Aorta (tissue), 5 donors: ENCODE measurements around the gene AMZ1. TPM values are rescaled to one million over a fixed set of nuclear protein-coding genes. Genes with fewer than 3 reads are reported as not detected.

Source experiments
- ATAC-seq: fragments of 200-7000 bp; cut with Tn5 transposase; one replicate; pipeline ENCODE4 v1.9.1; 2022; ENCODE audit warnings: moderate library complexity; ENCODE audit not compliant: low FRiP score
- DNase-seq, 2 donors: peaks; one replicate each; pipeline ENCODE4 v3.0.0-alpha.2; 2020
- H3K27ac ChIP-seq, 2 donors: one replicate each; pipeline ENCODE4 v1.5.1; 2013; ENCODE audit warnings: low read length in 2 of 2, mild to moderate bottlenecking in 2 of 2, moderate library complexity in 2 of 2, control low read depth in 1 of 2, inconsistent platforms in 1 of 2, low read depth in 1 of 2
- H3K27me3 ChIP-seq, 2 donors: one replicate each; pipeline ENCODE4 v1.6.1; 2013; ENCODE audit warnings: control low read depth in 1 of 2, low read length in 1 of 2, mild to moderate bottlenecking in 1 of 2, moderate library complexity in 1 of 2; ENCODE audit not compliant: insufficient read depth in 2 of 2, control insufficient read depth in 1 of 2
- H3K36me3 ChIP-seq, 2 donors: one replicate each; pipeline ENCODE4 v1.6.1; 2013; ENCODE audit warnings: control low read depth in 1 of 2, low read length in 1 of 2, mild to moderate bottlenecking in 1 of 2; ENCODE audit not compliant: insufficient read depth in 2 of 2, control insufficient read depth in 1 of 2
- H3K4me1 ChIP-seq, 2 donors: one replicate each; pipeline ENCODE4 v1.6.1; 2013; ENCODE audit warnings: low read length in 2 of 2, control low read depth in 1 of 2, mild to moderate bottlenecking in 1 of 2, moderate library complexity in 1 of 2; ENCODE audit not compliant: insufficient read depth in 2 of 2, control insufficient read depth in 1 of 2
- H3K4me3 ChIP-seq, 2 donors: one replicate each; pipeline ENCODE4 v1.5.1; 2013; ENCODE audit warnings: low read length in 2 of 2, control low read depth in 1 of 2, mild to moderate bottlenecking in 1 of 2
- H3K9me3 ChIP-seq: one replicate; pipeline ENCODE4 v1.6.1; 2013; ENCODE audit warnings: mild to moderate bottlenecking, low read length; ENCODE audit not compliant: control insufficient read depth
- WGBS, 2 donors: extraction: QIAGEN DNeasy Blood & Tissue Kit; methylation state at CpG; one replicate each; pipeline ENCODE4 v1.1.7; 2013; 5-methylcytosine and 5-hydroxymethylcytosine counted together
- intact Hi-C, 2 donors: fragments of 100-400 bp; cut with DNase I; formaldehyde crosslinking; loops; one replicate each; pipeline versions ENCODE4 v1.14.2 to v1.15.0; 2022
- polyA plus RNA-seq, 2 donors: library from polyadenylated mRNA; stranded (reverse); fragments of 200-250 nt; gene quantifications; one replicate each; pipeline ENCODE4 v1.2.3, GENCODE V29; 2013
- total RNA-seq, 2 donors: library from RNA; stranded (reverse); fragmentation: NEBNext Ultra II Directional; extraction: Animal tissue kit (Norgen Biotek cat#: 25700); gene quantifications; one replicate each; pipeline ENCODE4 v1.2.1, GENCODE V29; 2021
- donor health status: healthy with polysubstance abuse.
- donor health status: Bipolar disorder and iron deficiency.
- donor health status: DM: no; HTN: no; CAD: no.
- donor health status: DM: no; HTN: no; CAD: no.
- donor health status: DM: yes; HTN: yes; CAD: no.

AMZ1 gene
- total and polyA plus RNA-seq, 4 donors, result 0.13 to 2.0 (median 1.1) TPM; not detected in 1

GRCh38 chr7:2728316-2729030, 40.5 kb downstream of the AMZ1 start:
- H3K4me3 ChIP-seq, result no peak overlapping the region
- no peak for ATAC-seq

GRCh38 chr7:2729031-2729892, 41.3 kb downstream of the AMZ1 start:
- H3K4me3 ChIP-seq, result no peak overlapping the region
- WGBS, 2 donors, result 76 to 82% methylated on average over 37 of the region's 37 CpGs
- intact Hi-C loops, result no loop called here
- DNase-seq, result peak; percentile 33 to 65
- no peaks in the 10 kb centered on the region for H3K9me3 ChIP-seq
- no peak for ATAC-seq
- no peaks in the 10 kb centered on the region for H3K36me3 ChIP-seq
- H3K27ac ChIP-seq, result no peak overlapping the region
- H3K27me3 ChIP-seq, result no peaks in the 10 kb centered on the region
- no peaks in the 10 kb centered on the region for H3K4me1 ChIP-seq

More at GRCh38 chr7:2728316-2729030, 40.5 kb downstream of the AMZ1 start:
- DNase-seq, result peak in 1 of 2 donors; percentile 57
- intact Hi-C loops, result no loop called here
- Histone ChIP-seq H3K27me3 (no peaks in the 10 kb centered on the region), H3K27ac (no peak overlapping the region), H3K36me3 (no peaks in the 10 kb centered on the region), H3K4me1 (no peaks in the 10 kb centered on the region), H3K9me3 (no peaks in the 10 kb centered on the region)
- WGBS, 2 donors, result 80 to 82% methylated on average over 15 of the region's 15 CpGs

- Histone ChIP-seq H3K9me3 (no peaks in the 10 kb centered on the region), H3K27ac (no peak overlapping the region), H3K27me3 (no peaks in the 10 kb centered on the region), H3K4me3 (no peak overlapping the region), H3K36me3 (no peaks in the 10 kb centered on the region), H3K4me1 (no peaks in the 10 kb centered on the region)
- intact Hi-C loops, result no loop called here
- peak; percentile 1 for ATAC-seq
- peak; percentile 64 to 68 for DNase-seq
- WGBS, 2 donors, result 56 to 65% methylated on average over 33 of the region's 33 CpGs
Observed at GRCh38 chr7:2729893-2730716, 42.1 kb downstream of the AMZ1 start.

- H3K27me3 ChIP-seq, result no peaks in the 10 kb centered on the region
- WGBS, 2 donors, result 96% methylated on average over 45 of the region's 45 CpGs
- intact Hi-C loops, result no loop called here
- no peaks in the 10 kb centered on the region for H3K36me3 ChIP-seq
- no peaks in the 10 kb centered on the region for H3K4me1 ChIP-seq
- H3K9me3 ChIP-seq, result no peaks in the 10 kb centered on the region
- H3K4me3 ChIP-seq, result no peak overlapping the region
- H3K27ac ChIP-seq, result no peak overlapping the region
- peak in 1 of 2 donors; percentile 39 for DNase-seq
- ATAC-seq, result no peak
Observed at GRCh38 chr7:2730846-2731770, 43.1 kb downstream of the AMZ1 start.

- no peak overlapping the region for H3K4me3 ChIP-seq
- H3K27me3 ChIP-seq, result no peaks in the 10 kb centered on the region
- intact Hi-C loops, result no loop called here
- H3K9me3 ChIP-seq, result no peaks in the 10 kb centered on the region
- DNase-seq (no peak), ATAC-seq (no peak)
- 96 to 98% methylated on average over 9 of the region's 9 CpGs for WGBS, 2 donors
- no peaks in the 10 kb centered on the region for H3K36me3 ChIP-seq
- H3K4me1 ChIP-seq, result no peaks in the 10 kb centered on the region
- no peak overlapping the region for H3K27ac ChIP-seq
Observed at GRCh38 chr7:2732388-2732787, 44.4 kb downstream of the AMZ1 start.

- H3K4me1 ChIP-seq, result no peaks in the 10 kb centered on the region
- WGBS, 2 donors, result 33 to 36% methylated on average over 18 of the region's 18 CpGs
- H3K36me3 ChIP-seq, result no peaks in the 10 kb centered on the region
- no peak overlapping the region for H3K27ac ChIP-seq
- peak in 1 of 2 donors; percentile 77 for DNase-seq
- H3K9me3 ChIP-seq, result no peaks in the 10 kb centered on the region
- no peak overlapping the region for H3K4me3 ChIP-seq
- H3K27me3 ChIP-seq, result no peaks in the 10 kb centered on the region
- intact Hi-C loops, result no loop called here
- peak; percentile 69 for ATAC-seq
Observed at GRCh38 chr7:2732959-2733584, 45.1 kb downstream of the AMZ1 start.

GRCh38 chr7:2734084-2734686, 46.2 kb downstream of the AMZ1 start:
- Histone ChIP-seq H3K27me3 (no peaks in the 10 kb centered on the region), H3K4me3 (no peak overlapping the region), H3K27ac (no peak overlapping the region), H3K36me3 (no peaks in the 10 kb centered on the region), H3K4me1 (no peaks in the 10 kb centered on the region), H3K9me3 (no peaks in the 10 kb centered on the region)
- DNase-seq (peak in 1 of 2 donors; percentile 51), ATAC-seq (no peak)
- WGBS, 2 donors, result 97 to 98% methylated on average over 24 of the region's 24 CpGs
- intact Hi-C loops, result no loop called here
